H1 (cell line): ENCODE results near the gene HOMER2. TPM values are rescaled to one million over a fixed set of nuclear protein-coding genes. Genes with fewer than 3 reads are reported as not detected.

ENCODE experiments used
- CTCF ChIA-PET: fragments of 300-600 bp; sonication (Branson Sonifier 250); formaldehyde crosslinking; loops from one replicate; lab custom pipeline; 2021; ENCODE audit not compliant: partially characterized antibody; lab: Charles Lee
- POLR2A ChIA-PET: fragments of 300-600 bp; sonication (Branson Sonifier 250); formaldehyde crosslinking; loops from one replicate; lab custom pipeline; 2021; ENCODE audit warnings: inconsistent platforms; ENCODE audit not compliant: partially characterized antibody; lab: Charles Lee
- DNase-seq, 2 experiments: peaks; one replicate each; pipeline versions ENCODE4 v3.0.0 to v3.0.0-alpha.2; 2010 to 2022; ENCODE audit warnings: low spot score in 2 of 2, low read depth in 1 of 2, mixed read lengths in 1 of 2
- FAIRE-seq: peaks from 2 replicates; lab custom pipeline; 2011; peaks lifted over from hg19 to GRCh38; lab: Jason Lieb, UNC
- H2AFZ ChIP-seq: 2 replicates; pipeline ENCODE4 v1.8.1; 2012; ENCODE audit warnings: low read length, inconsistent platforms
- H2AK5ac ChIP-seq: 2 replicates; pipeline ENCODE4 v1.6.1; 2013; ENCODE audit warnings: low read depth, low read length
- H2BK120ac ChIP-seq: replicated peaks from 2 replicates; pipeline ENCODE3; 2013; ENCODE audit warnings: low read depth, low read length, inconsistent platforms
- H2BK12ac ChIP-seq: 2 replicates; pipeline ENCODE4 v1.6.1; 2013; ENCODE audit warnings: low read depth, low read length
- H2BK15ac ChIP-seq: 2 replicates; pipeline ENCODE4 v1.6.1; 2013; ENCODE audit warnings: low read length
- H2BK20ac ChIP-seq: 2 replicates; pipeline ENCODE4 v1.6.1; 2013; ENCODE audit warnings: low read length
- H2BK5ac ChIP-seq: 2 replicates; pipeline ENCODE4 v1.6.1; 2013; ENCODE audit warnings: low read depth, low read length
- H3K14ac ChIP-seq: 2 replicates; pipeline ENCODE4 v1.6.1; 2013; ENCODE audit warnings: inconsistent platforms; ENCODE audit not compliant: insufficient read length
- H3K18ac ChIP-seq: 2 replicates; pipeline ENCODE4 v1.6.1; 2013; ENCODE audit warnings: low read length; ENCODE audit errors: extremely low read depth
- H3K23ac ChIP-seq: 2 replicates; pipeline ENCODE4 v1.6.1; 2013; ENCODE audit warnings: inconsistent platforms; ENCODE audit not compliant: insufficient read length
- H3K23me2 ChIP-seq: 2 replicates; pipeline ENCODE4 v1.6.1; 2013; ENCODE audit warnings: low read depth, low read length
- H3K27ac ChIP-seq: 2 replicates; pipeline ENCODE4 v1.6.1; 2011; ENCODE audit warnings: low read depth, low read length, inconsistent platforms
- H3K27me3 ChIP-seq, 4 experiments: replicated peaks in 1 of 4; 1 replicate in 1 of 4; 2 replicates in 3 of 4; pipeline versions ENCODE4 v1.6.1 to v1.8.1; 2011 to 2013; ENCODE audit warnings: low read length in 3 of 4, mild to moderate bottlenecking in 3 of 4, inconsistent platforms in 2 of 4, mixed read lengths in 2 of 4, moderate library complexity in 1 of 4; ENCODE audit not compliant: control insufficient read depth in 3 of 4, insufficient read depth in 3 of 4; ENCODE audit errors: extremely low read depth in 1 of 4
- H3K36me3 ChIP-seq, 4 experiments: 2 replicates each; pipeline versions ENCODE4 v1.6.1 to v1.8.1; 2011 to 2013; ENCODE audit warnings: mild to moderate bottlenecking in 4 of 4, low read length in 3 of 4, moderate library complexity in 2 of 4, control low read depth in 1 of 4, inconsistent platforms in 1 of 4; ENCODE audit not compliant: insufficient read depth in 4 of 4, control insufficient read depth in 2 of 4
- H3K4ac ChIP-seq: replicated peaks from 2 replicates; pipeline ENCODE3; 2013; ENCODE audit warnings: low read length, low read depth, mixed read lengths, inconsistent platforms; ENCODE audit not compliant: insufficient read length
- H3K4me1 ChIP-seq, 4 experiments: replicated peaks in 1 of 4; 1 replicate in 1 of 4; 2 replicates in 3 of 4; pipeline versions ENCODE4 v1.6.1 to v1.8.1; 2011 to 2013; ENCODE audit warnings: low read length in 3 of 4, inconsistent platforms in 2 of 4, mixed read lengths in 1 of 4; ENCODE audit not compliant: insufficient read depth in 4 of 4, control insufficient read depth in 3 of 4
- H3K4me2 ChIP-seq, 2 experiments: 2 replicates each; pipeline versions ENCODE4 v1.6.1 to v1.8.1; 2011 to 2013; ENCODE audit warnings: low read depth in 2 of 2, low read length in 2 of 2, control low read depth in 1 of 2, inconsistent platforms in 1 of 2, mild to moderate bottlenecking in 1 of 2; ENCODE audit not compliant: insufficient read depth in 1 of 2
- H3K4me3 ChIP-seq, 4 experiments: fragments of 200-600, 300-600 bp in 1 of 4; sonication (generic), shearing (Covaris generic), sonication (Bioruptor Twin) in 1 of 4; 2 replicates each; pipeline versions ENCODE4 v1.5.1 to v1.8.1; 2011 to 2016; ENCODE audit warnings: low read length in 4 of 4, low read depth in 3 of 4, control low read depth in 2 of 4, inconsistent platforms in 2 of 4, mild to moderate bottlenecking in 2 of 4, mixed read lengths in 1 of 4, moderate library complexity in 1 of 4; ENCODE audit not compliant: insufficient read depth in 2 of 4; ENCODE audit errors: extremely low read depth in 1 of 4
- H3K56ac ChIP-seq: replicated peaks from 2 replicates; pipeline ENCODE3; 2013; ENCODE audit warnings: low read depth, mild to moderate bottlenecking, mixed read lengths, low read length, inconsistent platforms; ENCODE audit not compliant: insufficient read length
- H3K79me1 ChIP-seq: 2 replicates; pipeline ENCODE4 v1.6.1; 2013; ENCODE audit warnings: low read depth, low read length, control low read depth
- H3K79me2 ChIP-seq, 2 experiments: 2 replicates each; pipeline versions ENCODE4 v1.6.1 to v1.8.1; 2012 to 2013; ENCODE audit warnings: low read length in 2 of 2, mild to moderate bottlenecking in 2 of 2, inconsistent platforms in 1 of 2; ENCODE audit not compliant: insufficient read depth in 2 of 2, control insufficient read depth in 1 of 2
- H3K9ac ChIP-seq, 4 experiments: replicated peaks in 1 of 4; 1 replicate in 1 of 4; 2 replicates in 3 of 4; pipeline versions ENCODE4 v1.6.1 to v1.8.1; 2011 to 2013; ENCODE audit warnings: low read depth in 3 of 4, low read length in 3 of 4, control low read depth in 2 of 4, mild to moderate bottlenecking in 2 of 4, moderate library complexity in 2 of 4, inconsistent platforms in 1 of 4; ENCODE audit errors: extremely low read depth in 1 of 4
- H3K9me3 ChIP-seq, 2 experiments: 2 replicates each; pipeline versions ENCODE4 v1.6.1 to v1.8.1; 2012 to 2013; ENCODE audit warnings: mild to moderate bottlenecking in 2 of 2, moderate library complexity in 2 of 2, control low read depth in 1 of 2, inconsistent platforms in 1 of 2, low read depth in 1 of 2, low read length in 1 of 2, mixed read lengths in 1 of 2; ENCODE audit not compliant: insufficient read depth in 2 of 2
- H4K20me1 ChIP-seq, 2 experiments: replicated peaks in 1 of 2; 2 replicates each; pipeline versions ENCODE3 to v1.8.1; 2011 to 2013; ENCODE audit warnings: inconsistent platforms in 2 of 2, low read length in 2 of 2, mild to moderate bottlenecking in 1 of 2; ENCODE audit not compliant: insufficient read depth in 2 of 2, control insufficient read depth in 1 of 2
- H4K5ac ChIP-seq: 2 replicates; pipeline ENCODE4 v1.6.1; 2013; ENCODE audit warnings: low read length, low read depth, mixed read lengths, inconsistent platforms; ENCODE audit not compliant: insufficient read length
- H4K8ac ChIP-seq: 2 replicates; pipeline ENCODE4 v1.8.0; 2013; ENCODE audit warnings: mild to moderate bottlenecking, moderate library complexity, low read length, inconsistent platforms; ENCODE audit not compliant: insufficient read depth; ENCODE audit errors: extremely low read depth
- H4K91ac ChIP-seq: replicated peaks from 2 replicates; pipeline ENCODE3; 2013; ENCODE audit warnings: low read length, mixed read lengths, inconsistent platforms; ENCODE audit not compliant: insufficient read length
- CHD1 ChIP-seq: IDR thresholded peaks from 2 replicates; pipeline ENCODE4 v1.6.1; 2012; ENCODE audit warnings: low read depth, low read length, improper control_type of control experiment
- CTBP2 ChIP-seq: IDR thresholded peaks from 2 replicates; pipeline ENCODE4 v1.7.0; 2011; ENCODE audit warnings: borderline replicate concordance, mild to moderate bottlenecking, moderate library complexity, mixed read lengths, low read length; ENCODE audit not compliant: insufficient read depth, insufficient read length
- EGR1 ChIP-seq: IDR thresholded peaks from 2 replicates; pipeline ENCODE4 v1.6.1; 2011; ENCODE audit warnings: low read depth, low read length, borderline replicate concordance
- FOSL1 ChIP-seq: IDR thresholded peaks from 2 replicates; pipeline ENCODE4 v1.6.1; 2011; ENCODE audit warnings: mild to moderate bottlenecking, low read depth, low read length, moderate library complexity; ENCODE audit not compliant: insufficient read depth
- HDAC2 ChIP-seq, 2 experiments: fragments of 300-600 bp in 1 of 2; sonication (generic) in 1 of 2; IDR thresholded peaks; 2 replicates each; pipeline ENCODE4 v1.6.1; 2011 to 2012; ENCODE audit warnings: low read depth in 2 of 2, low read length in 2 of 2, mild to moderate bottlenecking in 2 of 2, moderate library complexity in 2 of 2, borderline replicate concordance in 1 of 2, inconsistent platforms in 1 of 2
- TAF1 ChIP-seq: IDR thresholded peaks from 2 replicates; pipeline ENCODE4 v1.6.1; 2011; ENCODE audit warnings: mild to moderate bottlenecking, low read depth, low read length
- WGBS, 2 experiments: shearing (Covaris generic) in 1 of 2; methylation state at CpG; one replicate each; pipeline versions ENCODE4 v1.1.6 to v1.1.7; 2013 to 2015; ENCODE audit warnings: low lambda C conversion rate in 2 of 2, mixed read lengths in 2 of 2, inconsistent platforms in 1 of 2, low coverage in 1 of 2, missing lambda C conversion rate in 1 of 2; ENCODE audit not compliant: insufficient replicate concordance in 2 of 2, insufficient coverage in 1 of 2, insufficient read length in 1 of 2; ENCODE audit errors: extremely low coverage in 1 of 2, missing lambda C conversion rate in 1 of 2; 5-methylcytosine and 5-hydroxymethylcytosine counted together
- polyA plus RNA-seq, 7 experiments: library from polyadenylated mRNA; depleted of rRNA in 3 of 7; stranded (reverse) in 5 of 7; unstranded in 2 of 7; fragments of >200 nt in 5 of 7; fragments of 200-250 nt in 2 of 7; gene quantifications; 1 replicate in 5 of 7; 2 replicates in 1 of 7; 4 replicates in 1 of 7; pipeline versions ENCODE4 v1.2.1 to v1.2.3, GENCODE V29; 2011 to 2013; ENCODE audit warnings: missing spikeins in 2 of 7, mixed read lengths in 2 of 7
- total RNA-seq: library from RNA; stranded (reverse); fragmentation: NEBNext Ultra II Directional; extraction: Animal tissue kit (Norgen Biotek cat#: 25700); gene quantifications from 2 replicates; pipeline ENCODE4 v1.2.1, GENCODE V29; 2021

Gene HOMER2
- total and polyA plus RNA-seq, 2 of the 8 experiments (the other 6 are each of a cell fraction or from before 2014, with no cell fraction given) = 12.5 to 27.6 TPM

DNA sequence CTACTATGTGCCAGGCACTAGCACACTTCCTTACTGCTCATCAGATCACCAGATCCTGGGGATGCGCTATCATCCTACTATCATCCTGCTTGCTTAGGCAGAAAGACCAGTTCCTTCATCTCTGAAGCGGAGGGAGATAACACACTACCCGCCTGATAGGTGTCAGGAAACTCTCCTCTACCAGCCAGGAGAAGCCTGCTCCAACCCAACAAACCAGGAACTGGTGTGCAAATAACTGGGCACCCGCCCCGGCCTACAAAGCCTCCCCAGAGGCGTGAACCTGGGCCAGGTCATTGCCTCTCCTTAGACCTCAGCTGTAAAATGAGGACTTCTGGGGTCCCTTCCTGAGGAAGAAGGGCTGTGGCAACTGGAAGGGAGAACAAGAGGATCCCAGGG lies 61.5 kb downstream of the HOMER2 start:
- Histone ChIP-seq H3K14ac (no peak overlapping the region), H4K20me1 (no peaks in the 10 kb centered on the region), H3K18ac (no peak overlapping the region), H4K8ac (no peak overlapping the region), H4K91ac (no peak overlapping the region), H2AK5ac (no peak overlapping the region), H2AFZ (no peak overlapping the region), H3K4me1 (peaks cover 2 to 10% (median 5%) of the 10 kb centered on the region in 4 experiments; a peak in 6 of 7 replicates)
- no peak for FAIRE-seq
- TF ChIP-seq HDAC2 (IDR thresholded peaks at IDR 0.05; ENCODE audit: borderline replicate concordance in 1 of 2, low read depth in 2 of 2, low read length in 2 of 2) = no peak
- no peak for TF ChIP-seq FOSL1
- no peak for TF ChIP-seq CTBP2
- no peak for TF ChIP-seq EGR1
- TF ChIP-seq CHD1 = no peak
- no peak for TF ChIP-seq TAF1
- TF ChIP-seq, all 59 proteins: peak for 0
- Histone ChIP-seq H4K5ac (no peak overlapping the region), H3K36me3 (no peaks in the 10 kb centered on the region), H3K4me3 (no peak overlapping the region), H3K79me2 (no peaks in the 10 kb centered on the region), H3K23me2 (no peaks in the 10 kb centered on the region), H2BK20ac (no peak overlapping the region), H3K27ac (no peak overlapping the region), H3K23ac (no peak overlapping the region), H2BK15ac (no peak overlapping the region), H3K56ac (no peak overlapping the region), H3K9me3 (no peaks in the 10 kb centered on the region), H3K4me2 (no peak overlapping the region), H2BK5ac (no peak overlapping the region), H2BK12ac (no peak overlapping the region), H3K9ac (no peak overlapping the region), H2BK120ac (no peak overlapping the region), H3K79me1 (no peaks in the 10 kb centered on the region), H3K27me3 (no peaks in the 10 kb centered on the region), H3K4ac (no peak overlapping the region)
- POLR2A ChIA-PET = no interaction called here
- peak in 1 of 2 experiments; percentile 39 for DNase-seq
- CTCF ChIA-PET = interaction anchor here (1.7 kb wide), 1 partner anchor 9 kb away, joined by 4 read pairs; no protein-coding TSS in a partner anchor
- 93% methylated on average over 6 of the region's 6 CpGs; no CpG with 5 or more reads in 1 of the 2 experiments for WGBS, 2 experiments
